Endodermal cell (in vitro differentiated cells): ENCODE measurements around the gene ANKFY1. TPM values are rescaled to one million over a fixed set of nuclear protein-coding genes. Genes with fewer than 3 reads are reported as not detected.

Source experiments
- DNase-seq: peaks from one replicate; pipeline ENCODE4 v3.0.0-alpha.2; 2017
- H3K27ac ChIP-seq: 2 replicates; pipeline ENCODE4 v1.5.1; 2013; ENCODE audit warnings: mild to moderate bottlenecking, low read depth, low read length, moderate library complexity
- H3K27me3 ChIP-seq: 2 replicates; pipeline ENCODE4 v1.6.1; 2013; ENCODE audit warnings: mild to moderate bottlenecking, low read length, moderate library complexity; ENCODE audit not compliant: insufficient read depth, control insufficient read depth, poor library complexity, severe bottlenecking
- H3K36me3 ChIP-seq: 2 replicates; pipeline ENCODE4 v1.7.0; 2013; ENCODE audit warnings: mild to moderate bottlenecking, low read length, moderate library complexity; ENCODE audit not compliant: control insufficient read depth, insufficient read depth
- H3K4me1 ChIP-seq: one replicate; pipeline ENCODE4 v1.7.0; 2013; ENCODE audit warnings: low read length; ENCODE audit not compliant: control insufficient read depth, insufficient read depth
- H3K4me3 ChIP-seq: 2 replicates; pipeline ENCODE4 v1.5.1; 2013; ENCODE audit warnings: mild to moderate bottlenecking, low read length, moderate library complexity
- H3K9ac ChIP-seq: 2 replicates; pipeline ENCODE4 v1.6.1; 2013; ENCODE audit warnings: mild to moderate bottlenecking, low read length, moderate library complexity; ENCODE audit not compliant: poor library complexity, severe bottlenecking; ENCODE audit errors: extremely low read depth
- H3K9me3 ChIP-seq: 2 replicates; pipeline ENCODE4 v1.6.1; 2013; ENCODE audit warnings: mild to moderate bottlenecking, low read length, moderate library complexity; ENCODE audit not compliant: control insufficient read depth
- H3K27ac Mint-ChIP-seq: 2 replicates; pipeline ENCODE4 v1.8.0; 2020; ENCODE audit warnings: mixed read lengths
- H3K27me3 Mint-ChIP-seq: 2 replicates; pipeline ENCODE4 v1.8.0; 2021; ENCODE audit warnings: mild to moderate bottlenecking, mixed read lengths; ENCODE audit not compliant: insufficient read depth
- H3K36me3 Mint-ChIP-seq: 2 replicates; pipeline ENCODE4 v1.8.0; 2020; ENCODE audit warnings: low read depth, mixed read lengths
- H3K4me1 Mint-ChIP-seq: 2 replicates; pipeline ENCODE4 v1.8.0; 2020; ENCODE audit warnings: mixed read lengths
- H3K4me3 Mint-ChIP-seq: 2 replicates; pipeline ENCODE4 v1.8.0; 2020; ENCODE audit warnings: mild to moderate bottlenecking, moderate library complexity, mixed read lengths
- H3K9me3 Mint-ChIP-seq: 2 replicates; pipeline ENCODE4 v1.8.0; 2020; ENCODE audit warnings: mild to moderate bottlenecking, mixed read lengths
- CTCF ChIP-seq: fragments of 200-600 bp; sonication (generic); conservative IDR thresholded peaks from 2 replicates; pipeline ENCODE4 v1.5.0; 2021; ENCODE audit warnings: antibody characterized with exemption, mild to moderate bottlenecking
- WGBS, 2 experiments: methylation state at CpG; one replicate each; pipeline versions ENCODE4 v1.1.5 to v1.1.7; 2013; ENCODE audit warnings: missing lambda C conversion rate in 2 of 2, mixed read lengths in 1 of 2; ENCODE audit not compliant: insufficient coverage in 1 of 2, insufficient read length in 1 of 2; 5-methylcytosine and 5-hydroxymethylcytosine counted together
- total RNA-seq, 2 donors: library from RNA; stranded (reverse); fragmentation: NEBNext Ultra II Directional in 1 of 2; extraction: Animal tissue kit (Norgen Biotek cat#: 25700) in 1 of 2; gene quantifications; 2 replicates in 1 of 2; 3 replicates in 1 of 2; pipeline ENCODE4 v1.2.1, GENCODE V29; 2021

Gene ANKFY1
- total RNA-seq, 2 donors from 2014 or later: 48.0 to 62.4 TPM

DNA sequence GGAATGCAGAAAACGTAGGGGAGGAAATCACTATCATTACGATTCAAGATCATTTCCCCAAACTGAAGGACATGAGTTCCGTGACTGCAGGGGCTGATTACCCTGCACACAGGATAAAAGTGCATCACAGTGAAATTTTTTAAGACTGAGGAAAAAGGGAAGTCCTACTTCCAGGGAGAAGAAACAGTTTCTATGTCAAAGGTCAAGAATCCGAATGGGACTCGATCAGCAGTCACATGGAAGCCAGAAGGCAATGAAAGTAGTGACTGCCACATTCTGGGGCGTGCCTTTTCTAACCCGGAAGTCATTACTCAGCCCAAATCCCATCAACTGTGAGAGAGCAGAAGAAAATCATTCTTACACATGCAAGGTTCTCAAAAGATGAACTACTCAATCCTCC lies 133.1 kb downstream of the ANKFY1 start:
- 88 to 97% methylated on average over 6 to 7 of the region's 7 CpGs for WGBS, 2 experiments

GRCh38 chr17:4127555-4127954 lies 136.2 kb downstream of the ANKFY1 start:
- WGBS, 2 experiments: 97 to 100% methylated on average over 6 of the region's 6 CpGs
- Histone ChIP-seq H3K27me3 (no peaks in the 10 kb centered on the region), H3K27ac (no peak overlapping the region), H3K4me3 (no peak overlapping the region), H3K4me1 (peaks cover 2% of the 10 kb centered on the region), H3K9me3 (no peaks in the 10 kb centered on the region), H3K9ac (no peak overlapping the region), H3K36me3 (peaks cover 14% of the 10 kb centered on the region)
- no peak for TF ChIP-seq CTCF
- Mint-ChIP-seq H3K4me3 (no peak overlapping the region), H3K4me1 (peaks cover 15% of the 10 kb centered on the region), H3K27ac (no peak overlapping the region), H3K9me3 (no peaks in the 10 kb centered on the region), H3K36me3 (peaks cover 27% of the 10 kb centered on the region), H3K27me3 (no peaks in the 10 kb centered on the region)
- no peak for DNase-seq

More for the DNA sequence above, 133.1 kb downstream of the ANKFY1 start:
- Histone ChIP-seq H3K36me3 (peaks cover 6% of the 10 kb centered on the region), H3K4me1 (no peaks in the 10 kb centered on the region), H3K9me3 (no peaks in the 10 kb centered on the region), H3K9ac (no peak overlapping the region), H3K27me3 (no peaks in the 10 kb centered on the region), H3K27ac (no peak overlapping the region), H3K4me3 (no peak overlapping the region)
- no peak for DNase-seq
- Mint-ChIP-seq H3K36me3 (peaks cover 18% of the 10 kb centered on the region), H3K4me1 (peaks cover 4% of the 10 kb centered on the region), H3K4me3 (no peak overlapping the region), H3K27me3 (no peaks in the 10 kb centered on the region), H3K27ac (peak overlapping the region; percentile 8), H3K9me3 (no peaks in the 10 kb centered on the region)
- no peak for TF ChIP-seq CTCF

GRCh38 chr17:4125552-4125951 lies 138.2 kb downstream of the ANKFY1 start:
- no peak for TF ChIP-seq CTCF
- Mint-ChIP-seq H3K9me3 (no peaks in the 10 kb centered on the region), H3K4me3 (no peak overlapping the region), H3K27ac (peak overlapping the region; percentile 90), H3K27me3 (no peaks in the 10 kb centered on the region), H3K36me3 (peaks cover 28% of the 10 kb centered on the region), H3K4me1 (peaks cover 15% of the 10 kb centered on the region)
- whole genome bisulfite sequencing, 2 experiments: 75 to 90% methylated on average over 1 of the region's 1 CpG
- Histone ChIP-seq H3K4me1 (peaks cover 2% of the 10 kb centered on the region), H3K27ac (no peak overlapping the region), H3K4me3 (peak overlapping the region; percentile 57), H3K36me3 (peaks cover 24% of the 10 kb centered on the region), H3K27me3 (no peaks in the 10 kb centered on the region), H3K9ac (peak overlapping the region; percentile 9), H3K9me3 (no peaks in the 10 kb centered on the region)
- no peak for DNase-seq
